ENCODE data around the gene CRTAC1. TPM values are rescaled to one million over a fixed set of nuclear protein-coding genes. Genes with fewer than 3 reads are reported as not detected.

The CRTAC1 gene
- total RNA-seq, 1 experiment from 2014 or later, result 1.2 TPM

- ATAC-seq (no peak), DNase-seq (ENCODE audit: low spot score) (no peak)
- Mint-ChIP-seq H3K27ac (no peak overlapping the region), H3K4me3 (no peak overlapping the region), H3K4me1 (peaks cover 35% of the 10 kb centered on the region), H3K36me3 (no peaks in the 10 kb centered on the region), H3K9me3 (no peaks in the 10 kb centered on the region), H3K27me3 (ENCODE audit: low read depth) (no peaks in the 10 kb centered on the region; the same call in 1 of the 2 replicates)
- CTCF ChIA-PET, result interaction anchor here (0.9 to 3.1 kb wide), 12 partner anchors 9 to 158 kb away, joined by 3 to 16 read pairs (median 7); partner anchors contain the start of gene GOLGA7B
- TF ChIP-seq ZNF219 (CRISPR knock-in tag; IDR thresholded peaks at IDR 0.05; ENCODE audit: borderline replicate concordance) (no peak), IRF1 (CRISPR knock-in tag; IDR thresholded peaks at IDR 0.05) (no peak)
- POLR2A ChIA-PET, result interaction anchor here (1.1 kb wide), 1 partner anchor 170 kb away, joined by 3 read pairs; no protein-coding TSS in a partner anchor
Measured at GRCh38 chr10:97888134-97888533, 142.3 kb downstream of the CRTAC1 start.

- no peak for ATAC-seq
- CTCF ChIA-PET, result interaction anchor here (0.7 to 3.1 kb wide), 3 partner anchors 10 to 159 kb away, joined by 6 to 16 read pairs (median 7); no protein-coding TSS in a partner anchor
- no peak for TF ChIP-seq ZNF121 (CRISPR knock-in tag; IDR thresholded peaks at IDR 0.05)
- TF ChIP-seq ZNF416 (CRISPR knock-in tag; IDR thresholded peaks at IDR 0.05), result no peak
- TF ChIP-seq ZBTB21 (CRISPR knock-in tag; IDR thresholded peaks at IDR 0.05; ENCODE audit: borderline replicate concordance), result no peak
- TF ChIP-seq ZNF532 (CRISPR knock-in tag; IDR thresholded peaks at IDR 0.05; ENCODE audit: borderline replicate concordance), result no peak
- no peak for TF ChIP-seq ZSCAN18 (CRISPR knock-in tag; IDR thresholded peaks at IDR 0.05)
- TF ChIP-seq JAZF1 (CRISPR knock-in tag; IDR thresholded peaks at IDR 0.05), result no peak
- no peak for TF ChIP-seq ZNF281 (CRISPR knock-in tag; IDR thresholded peaks at IDR 0.05)
- no peak for TF ChIP-seq ATF3 (CRISPR knock-in tag; conservative IDR thresholded peaks at IDR 0.05)
- TF ChIP-seq EMX1 (CRISPR knock-in tag; IDR thresholded peaks at IDR 0.05), result no peak
- no peak for TF ChIP-seq MXD4 (CRISPR knock-in tag; IDR thresholded peaks at IDR 0.05; ENCODE audit: borderline replicate concordance)
- no peak for TF ChIP-seq ARID4B (CRISPR knock-in tag; IDR thresholded peaks at IDR 0.05; ENCODE audit: borderline replicate concordance)
- TF ChIP-seq GRHL2 (CRISPR knock-in tag; IDR thresholded peaks at IDR 0.05; ENCODE audit: insufficient replicate concordance, severe bottlenecking), result no peak
- TF ChIP-seq ZNF396 (CRISPR knock-in tag; IDR thresholded peaks at IDR 0.05; ENCODE audit: borderline replicate concordance), result no peak
- no peak for TF ChIP-seq ZNF219 (CRISPR knock-in tag; IDR thresholded peaks at IDR 0.05; ENCODE audit: borderline replicate concordance)
- no peak for TF ChIP-seq ZNF138 (CRISPR knock-in tag; conservative IDR thresholded peaks at IDR 0.05)
- TF ChIP-seq ATF2 (CRISPR knock-in tag; IDR thresholded peaks at IDR 0.05; ENCODE audit: borderline replicate concordance, low read depth), result no peak
Measured at GRCh38 chr10:97887399-97887798, 143.0 kb downstream of the CRTAC1 start.

More at GRCh38 chr10:97887399-97887798, 143.0 kb downstream of the CRTAC1 start:
- Mint-ChIP-seq H3K27ac (no peak overlapping the region), H3K4me3 (no peak overlapping the region), H3K27me3 (ENCODE audit: low read depth) (no peaks in the 10 kb centered on the region; the same call in 1 of the 2 replicates), H3K4me1 (peaks cover 35% of the 10 kb centered on the region), H3K9me3 (no peaks in the 10 kb centered on the region), H3K36me3 (no peaks in the 10 kb centered on the region)
- DNase-seq (ENCODE audit: low spot score), result no peak
- POLR2A ChIA-PET, result no interaction called here

Data from WTC11 (cell line).